HL-60/S4 treated with retinoic acid at 250 ng/mL for 4 days and 3 days (cell line): ENCODE measurements around the gene WRAP73.

Experiments
- in situ Hi-C: fragments of 300-500 bp; cut with MboI; formaldehyde crosslinking; loops from 2 replicates; pipeline ENCODE4 v1.7.0; 2022; ENCODE audit warnings: low sequenced_read_pairs

The WRAP73 gene

DNA sequence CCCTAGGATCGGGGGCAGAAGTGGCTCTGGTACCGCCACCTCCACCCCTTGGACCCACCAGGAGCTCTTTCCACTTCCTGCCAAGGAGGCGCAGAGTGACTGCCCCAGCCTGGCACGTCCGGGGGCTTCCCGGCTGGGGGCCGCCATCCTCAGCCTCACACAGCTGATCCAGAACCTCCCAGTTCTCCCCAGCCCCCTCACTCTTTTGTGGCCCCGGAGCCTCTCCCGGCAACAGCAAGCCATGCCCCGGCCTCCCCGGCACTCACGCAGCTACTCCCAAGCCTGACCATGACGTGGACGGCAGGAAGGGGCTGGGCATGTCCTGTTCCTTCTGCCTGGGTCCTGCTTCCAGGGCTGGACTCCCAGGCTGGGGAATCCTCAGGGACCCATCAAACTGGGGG is 19.5 kb upstream of the WRAP73 start:
- in situ Hi-C loops = no loop called here

DNA sequence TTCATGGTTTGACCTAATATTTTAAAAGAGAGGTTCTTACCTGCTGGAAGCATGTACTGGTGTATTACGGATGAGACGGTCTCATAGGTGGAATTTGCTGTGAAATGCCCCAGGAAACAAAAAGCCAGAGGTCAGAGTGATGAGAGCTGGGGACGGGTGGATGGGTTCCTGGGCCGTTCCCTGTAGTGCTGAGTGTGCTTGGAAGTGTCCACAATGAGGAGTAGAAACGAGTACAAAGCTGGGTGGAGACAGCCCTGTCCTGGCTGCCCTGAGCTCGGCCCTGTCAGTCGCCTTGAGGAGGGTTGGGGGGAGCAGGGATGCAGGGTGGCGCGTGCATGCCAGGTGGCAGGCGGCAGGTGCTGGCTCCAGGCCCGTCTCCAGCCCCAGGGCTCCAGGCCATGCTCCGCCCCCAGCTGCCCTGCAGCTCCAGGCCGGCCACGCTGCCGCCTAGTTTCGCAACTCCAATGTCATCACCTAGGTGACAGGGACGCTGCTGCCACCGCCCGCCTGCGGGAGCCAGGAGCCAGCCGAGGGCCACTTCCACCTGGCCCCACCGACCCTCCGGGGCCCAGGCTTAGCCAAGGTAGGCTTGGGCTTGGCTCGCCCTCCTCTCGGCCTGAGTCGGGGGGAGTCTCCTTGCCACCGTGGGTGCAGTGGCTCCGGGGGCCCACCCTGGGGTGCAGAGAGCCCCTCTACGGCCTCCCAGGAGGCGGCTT is 18.8 kb upstream of the WRAP73 start:
- in situ Hi-C loops = no loop called here

DNA sequence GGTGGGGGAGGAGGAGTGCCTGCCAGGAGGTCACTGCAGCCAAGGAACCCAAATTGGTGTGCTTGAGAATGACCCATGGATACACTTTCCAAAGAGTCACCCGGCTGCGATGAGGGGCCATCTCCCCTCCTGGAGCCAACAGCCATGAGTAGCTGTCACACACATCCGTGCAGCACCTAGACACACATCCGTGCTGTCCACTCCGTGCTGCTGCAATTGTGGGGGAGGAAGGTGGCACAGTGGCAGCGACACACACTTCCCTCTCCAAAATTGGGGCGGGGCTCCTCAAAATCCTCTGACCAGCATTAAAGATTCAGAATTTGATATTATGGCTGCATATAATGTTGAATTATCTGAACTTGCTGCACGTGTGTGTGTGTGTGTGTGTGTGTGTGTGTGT is 18.2 kb upstream of the WRAP73 start:
- in situ Hi-C loops = no loop called here

DNA sequence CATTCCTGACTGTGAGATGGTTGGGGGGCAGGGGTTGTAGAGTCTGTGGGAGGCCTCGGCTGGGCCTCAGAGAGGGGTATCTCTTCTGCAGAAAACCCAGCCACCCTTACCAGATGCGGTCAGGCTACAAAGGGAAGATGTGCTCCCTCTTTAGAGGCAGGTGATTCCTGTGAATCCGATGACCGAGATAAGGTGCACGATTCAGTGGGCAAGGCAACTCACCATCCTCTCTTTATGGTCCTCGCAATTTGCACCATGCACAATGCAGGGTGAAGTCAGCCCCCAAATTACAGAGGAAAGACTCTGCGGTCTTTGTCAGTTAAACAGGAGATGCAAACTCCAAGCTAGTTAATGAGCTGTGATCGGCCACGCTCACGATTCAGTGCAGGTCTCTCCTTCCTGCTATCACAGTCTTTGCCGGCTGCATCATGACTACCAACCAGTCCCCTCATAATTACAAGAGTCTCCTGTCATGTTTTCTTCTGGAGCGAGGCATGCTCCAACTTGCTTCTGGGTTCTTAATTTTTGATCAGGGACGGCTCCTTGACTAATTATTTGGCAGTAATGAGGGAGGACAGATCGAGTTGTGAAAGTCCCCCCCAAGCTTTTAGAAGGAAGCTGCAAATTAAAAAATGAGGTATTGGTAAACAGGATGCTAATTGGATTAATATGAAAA is 14.9 kb upstream of the WRAP73 start:
- in situ Hi-C loops = no loop called here

DNA sequence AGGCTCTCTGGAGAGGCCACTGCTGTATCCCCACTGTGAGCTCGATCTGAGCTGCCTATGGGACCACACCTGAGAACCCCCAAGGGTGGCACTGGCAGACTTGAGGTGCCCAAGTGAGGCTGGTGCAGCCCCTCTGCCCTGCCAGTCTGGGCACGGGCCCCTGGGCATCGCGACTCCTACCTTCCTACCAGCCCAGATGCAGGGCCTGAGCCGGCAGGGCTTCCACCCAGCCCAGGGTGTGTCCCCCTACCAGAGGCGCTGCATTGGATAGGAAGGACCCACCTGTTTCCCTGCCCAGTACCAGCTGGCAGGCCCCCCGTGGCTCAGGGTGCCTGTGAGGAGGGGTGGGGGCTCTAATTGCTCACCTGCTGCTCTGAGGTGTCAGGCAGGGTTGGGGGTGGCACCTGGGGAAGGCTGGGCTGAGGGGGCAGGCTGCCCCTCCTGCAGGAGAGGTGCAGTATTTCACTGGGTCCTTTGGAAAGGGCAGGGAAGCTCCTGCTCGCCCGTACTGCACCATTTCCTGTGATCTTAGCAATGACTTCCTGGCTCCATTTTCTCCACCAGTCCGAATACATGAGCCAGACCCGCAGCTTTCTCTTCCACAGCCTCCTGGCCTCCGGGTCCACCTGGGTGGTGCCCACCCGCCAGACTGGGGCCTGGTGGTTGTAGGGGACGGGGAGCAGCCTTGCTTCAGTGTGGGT is 14.2 kb upstream of the WRAP73 start:
- in situ Hi-C loops = no loop called here

DNA sequence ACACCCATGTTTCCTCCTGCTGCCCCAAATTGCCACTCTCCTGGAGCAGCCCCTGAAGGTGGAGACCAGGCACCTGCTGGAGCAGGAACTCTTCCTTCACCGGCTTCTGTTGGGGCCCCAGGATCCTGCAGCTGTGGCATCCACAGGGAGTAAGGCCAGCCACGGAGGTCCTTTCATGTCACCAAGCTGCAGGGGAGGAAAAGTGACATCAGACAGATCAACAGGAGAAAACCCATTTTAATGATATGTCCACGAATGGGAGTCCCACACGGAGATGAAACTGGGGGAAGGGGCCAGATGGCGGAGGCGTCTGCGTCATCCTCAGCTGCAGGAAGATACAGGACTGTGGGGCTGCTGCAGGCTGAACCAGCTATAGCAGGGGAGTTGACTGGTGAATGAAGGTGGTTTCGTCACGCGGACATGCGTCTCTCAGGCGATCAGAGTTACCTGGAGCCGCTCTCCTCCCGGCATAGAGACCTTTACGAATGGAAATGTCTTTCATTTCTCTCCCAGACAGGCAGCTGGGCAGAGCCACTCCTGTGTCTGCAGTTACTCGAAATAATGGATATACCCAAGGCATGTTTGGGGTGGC is 12.3 kb upstream of the WRAP73 start:
- in situ Hi-C loops = no loop called here

DNA sequence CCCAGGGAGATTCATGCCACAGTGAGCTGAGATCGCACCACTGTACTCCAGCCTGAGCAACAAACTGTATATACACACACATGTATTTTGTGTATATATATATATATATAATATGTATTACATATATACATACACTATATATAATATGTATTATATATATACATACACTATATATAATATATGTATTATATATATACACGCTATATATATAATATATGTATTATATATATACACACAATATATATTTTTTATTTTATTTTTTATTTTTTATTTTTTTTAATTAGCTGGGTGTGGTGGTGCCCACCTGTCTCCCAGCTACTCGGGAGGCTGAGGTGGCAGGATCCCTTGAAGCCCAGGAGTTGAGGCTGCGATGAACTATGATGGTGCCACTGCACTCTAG is 11.7 kb upstream of the WRAP73 start:
- in situ Hi-C loops = no loop called here

DNA sequence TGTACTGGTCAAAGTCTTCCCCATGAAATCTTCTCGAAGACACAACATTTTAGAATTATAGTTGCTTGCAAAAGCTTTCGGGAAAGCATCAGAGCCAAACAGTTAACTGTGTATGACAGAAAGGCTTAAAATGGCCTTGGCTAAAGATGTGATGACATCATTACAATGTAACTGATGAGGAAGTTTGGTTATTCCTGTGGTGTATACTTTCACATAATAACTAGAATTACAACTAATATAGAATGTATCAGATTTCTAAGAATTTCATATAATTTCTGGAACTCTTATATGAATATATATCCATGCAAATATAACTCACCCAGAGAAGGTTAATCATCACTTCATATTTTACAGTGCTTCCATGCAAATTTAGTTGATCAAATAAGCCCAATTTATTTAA is 10.8 kb upstream of the WRAP73 start:
- in situ Hi-C loops = no loop called here

DNA sequence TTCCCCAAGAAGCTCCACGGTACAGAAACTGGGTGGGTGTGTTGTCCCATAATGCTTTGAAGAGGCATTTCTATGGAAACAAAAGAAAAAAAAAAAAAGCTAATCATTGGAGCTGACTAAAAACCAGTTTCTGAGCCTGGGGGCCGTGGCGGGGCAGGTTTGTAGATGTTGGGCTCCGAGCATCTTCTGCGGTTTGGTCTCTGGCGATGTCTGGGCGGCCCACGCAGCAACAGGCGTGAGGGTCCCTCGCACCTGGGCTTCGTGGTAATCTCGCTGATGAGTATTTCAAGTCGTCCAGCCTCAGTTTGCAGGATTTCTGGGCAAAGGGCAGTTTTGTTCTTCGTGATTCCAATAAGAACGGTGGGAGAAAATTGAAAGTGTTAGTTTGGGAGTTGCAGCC is 9.2 kb upstream of the WRAP73 start:
- in situ Hi-C loops = no loop called here

DNA sequence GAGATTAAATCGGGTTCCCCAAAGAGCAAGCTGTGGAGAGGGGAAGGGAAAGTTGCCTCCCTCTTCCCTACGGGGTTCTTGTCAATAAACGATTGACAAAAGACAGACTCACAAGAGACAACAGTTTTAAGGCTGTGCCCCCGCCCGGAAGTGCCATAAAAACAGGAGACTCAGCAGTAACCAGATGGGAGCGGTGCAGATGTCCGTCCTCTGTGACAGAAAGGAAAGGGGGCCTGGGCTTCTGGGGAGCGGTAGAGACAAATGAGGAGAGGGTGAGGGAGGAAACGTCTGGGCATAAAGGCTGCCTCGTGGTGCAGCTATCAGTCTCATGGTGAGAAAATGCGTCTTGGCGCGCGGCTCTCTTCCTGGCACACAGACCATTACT is 8.3 kb upstream of the WRAP73 start:
- in situ Hi-C loops = no loop called here

DNA sequence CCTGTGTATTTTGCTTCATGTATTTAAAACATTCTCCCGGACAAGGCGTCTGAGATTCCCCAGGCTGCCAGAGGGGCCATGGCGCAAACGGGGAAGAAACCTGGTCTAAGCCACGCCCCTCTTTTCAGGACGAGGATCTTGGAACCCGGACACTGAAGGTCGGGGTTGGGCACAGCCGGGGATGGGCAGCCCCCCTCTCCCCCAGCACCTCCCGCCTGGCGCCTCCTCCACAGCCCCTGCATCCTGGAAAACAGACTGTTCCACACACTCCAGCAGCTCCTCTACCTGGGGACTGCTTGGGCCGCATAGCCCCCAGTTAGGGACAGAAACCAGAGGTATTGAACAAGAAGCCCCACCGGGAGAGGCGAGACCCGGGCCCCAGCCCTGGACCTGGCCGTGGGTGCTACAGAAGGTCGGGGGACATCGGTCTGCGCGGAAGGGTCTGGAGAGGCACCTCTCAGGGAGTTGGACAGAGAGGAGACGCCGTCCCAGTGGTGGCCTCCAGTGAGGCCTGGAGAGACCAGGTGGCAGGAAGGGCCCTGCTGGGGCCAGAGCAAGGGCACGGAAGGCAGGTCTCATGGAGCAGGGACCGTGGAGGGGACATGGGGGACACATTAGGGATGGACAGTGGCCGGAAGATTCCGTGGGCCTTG is 7.8 kb upstream of the WRAP73 start:
- in situ Hi-C loops = no loop called here

DNA sequence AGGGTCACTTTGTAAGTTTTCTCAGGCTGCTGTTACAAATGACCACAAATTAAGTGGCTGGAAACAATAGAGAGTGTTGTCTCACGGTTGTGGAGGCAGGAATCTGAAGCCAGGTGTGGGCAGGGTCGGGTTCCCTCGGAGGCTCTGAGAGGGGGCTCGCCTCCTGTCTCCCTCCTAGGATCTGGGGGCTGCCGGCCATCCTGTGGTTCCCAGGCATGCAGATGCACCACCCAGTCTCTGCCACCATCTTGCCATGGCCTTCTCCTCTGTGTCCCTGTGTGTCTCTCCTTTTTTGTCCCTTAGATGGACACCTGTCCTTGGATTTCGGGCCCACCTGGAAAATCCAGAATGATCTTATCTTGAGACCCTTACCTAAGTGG is 7.2 kb upstream of the WRAP73 start:
- in situ Hi-C loops = no loop called here

DNA sequence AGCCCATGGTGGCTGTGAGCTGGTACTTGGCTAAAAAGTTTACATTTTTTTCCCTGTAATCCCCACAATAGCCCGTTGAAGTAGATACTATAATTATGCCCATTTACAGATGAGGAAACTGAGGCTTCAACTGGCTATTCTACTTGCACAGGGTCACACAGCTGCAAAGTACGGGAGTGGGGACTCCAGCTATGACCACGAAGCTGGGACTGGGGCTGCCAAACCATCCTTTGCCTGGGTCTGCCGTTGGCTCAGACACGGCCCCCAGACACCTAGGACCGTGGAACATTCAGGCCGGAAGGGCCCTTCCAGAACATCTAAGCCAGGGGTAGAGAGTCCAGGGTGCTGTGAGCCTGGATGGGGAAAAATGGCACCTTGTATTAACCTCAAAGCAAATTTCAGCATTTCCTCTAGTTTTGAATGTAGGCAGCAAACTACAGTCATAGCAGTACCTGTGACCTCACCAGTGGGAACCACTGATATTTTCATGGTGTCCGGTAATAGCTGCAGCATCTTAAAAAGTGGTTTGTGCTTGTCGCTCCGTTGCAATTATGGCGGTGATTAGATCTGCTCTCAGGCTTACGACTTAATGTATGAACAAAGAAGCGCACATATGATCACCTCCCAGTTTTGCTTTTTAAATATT is 6.7 kb upstream of the WRAP73 start:
- in situ Hi-C loops = no loop called here

DNA sequence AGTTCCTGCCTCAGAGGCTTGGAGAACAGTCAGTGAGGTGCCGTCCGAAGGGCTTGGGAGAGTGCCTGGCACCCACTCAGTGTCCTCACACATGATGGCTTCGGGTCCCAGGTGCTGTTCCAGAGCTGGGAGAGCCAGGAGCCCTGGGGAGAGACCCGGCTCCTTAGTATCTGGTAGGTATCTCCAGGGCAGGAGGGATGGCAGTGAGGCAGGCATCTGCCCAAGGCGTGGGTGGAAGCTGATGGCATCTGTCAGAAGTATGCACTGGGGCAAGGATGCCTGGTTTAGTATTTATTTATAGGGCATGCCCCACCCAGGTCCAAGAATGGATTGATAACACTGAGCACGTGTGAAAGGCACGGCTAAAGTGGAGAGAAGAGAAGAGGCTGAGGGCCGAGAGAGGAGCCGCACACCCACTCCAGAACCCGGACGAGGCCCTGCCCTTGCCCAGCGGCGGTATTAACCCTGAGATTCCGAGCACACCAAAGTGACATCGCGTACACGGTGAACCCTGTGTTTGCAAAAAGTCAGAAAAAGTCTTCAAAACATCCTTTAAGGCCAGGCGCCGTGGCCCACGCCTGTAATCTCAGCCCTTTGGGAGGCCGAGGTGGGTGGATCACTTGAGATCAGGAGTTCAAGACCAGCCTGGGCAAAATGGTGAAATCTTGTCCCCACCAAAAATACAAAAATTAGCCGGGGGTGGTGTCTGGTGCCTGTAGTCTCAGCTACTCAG is 4.8 kb upstream of the WRAP73 start:
- in situ Hi-C loops = no loop called here

DNA sequence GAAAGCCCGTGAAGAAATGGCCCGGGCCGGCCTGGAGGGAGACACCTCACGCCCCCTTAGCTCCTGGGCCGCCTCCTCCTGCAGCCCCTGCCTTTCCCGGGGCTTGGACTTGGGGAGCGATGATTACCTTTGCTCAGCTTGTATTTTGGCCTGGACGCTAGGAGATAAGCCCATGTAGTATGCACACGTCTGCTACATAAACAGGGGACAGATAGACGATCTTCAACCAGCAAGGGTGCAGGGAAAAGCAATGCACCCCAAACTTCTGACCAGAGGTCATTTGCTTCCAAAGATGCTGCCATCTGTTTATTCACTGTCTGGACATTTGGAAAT is 3.3 kb upstream of the WRAP73 start:
- in situ Hi-C loops = no loop called here

DNA sequence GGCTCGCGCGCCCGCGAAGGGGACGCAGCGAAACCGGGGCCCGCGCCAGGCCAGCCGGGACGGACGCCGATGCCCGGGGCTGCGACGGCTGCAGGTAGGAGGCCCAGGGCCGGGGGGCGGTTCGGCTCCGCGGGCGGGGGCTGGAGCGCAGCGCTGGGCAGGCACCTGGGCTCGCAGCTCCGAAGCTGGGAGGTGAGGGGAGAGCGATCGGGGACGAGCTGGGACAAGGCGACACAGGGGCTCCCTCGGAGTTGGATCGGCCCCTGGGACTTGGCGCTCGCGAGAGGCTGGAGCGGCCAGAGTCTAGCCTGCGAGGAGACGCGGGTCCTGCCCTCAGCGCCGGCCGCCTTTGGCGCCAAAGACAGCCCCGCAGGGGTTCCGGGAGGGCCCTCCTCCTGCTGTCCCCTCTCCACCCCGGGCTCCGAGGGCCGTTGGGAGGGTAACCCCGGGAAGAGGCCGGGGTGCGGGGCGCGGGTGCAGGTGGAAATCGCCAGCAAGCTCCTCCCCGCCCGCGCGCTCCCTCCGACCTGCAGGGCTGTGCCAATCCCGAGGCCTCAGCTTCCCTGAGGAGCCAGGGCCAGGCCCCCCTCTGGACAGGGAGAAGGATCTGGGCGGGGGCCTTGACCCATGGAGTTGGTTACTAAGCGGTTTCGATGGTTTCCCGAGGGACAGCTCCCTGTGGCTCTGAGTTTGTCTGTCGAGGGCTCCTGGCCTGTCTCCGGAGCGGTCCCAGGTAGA is 2.8 kb upstream of the WRAP73 start:
- in situ Hi-C loops = no loop called here

DNA sequence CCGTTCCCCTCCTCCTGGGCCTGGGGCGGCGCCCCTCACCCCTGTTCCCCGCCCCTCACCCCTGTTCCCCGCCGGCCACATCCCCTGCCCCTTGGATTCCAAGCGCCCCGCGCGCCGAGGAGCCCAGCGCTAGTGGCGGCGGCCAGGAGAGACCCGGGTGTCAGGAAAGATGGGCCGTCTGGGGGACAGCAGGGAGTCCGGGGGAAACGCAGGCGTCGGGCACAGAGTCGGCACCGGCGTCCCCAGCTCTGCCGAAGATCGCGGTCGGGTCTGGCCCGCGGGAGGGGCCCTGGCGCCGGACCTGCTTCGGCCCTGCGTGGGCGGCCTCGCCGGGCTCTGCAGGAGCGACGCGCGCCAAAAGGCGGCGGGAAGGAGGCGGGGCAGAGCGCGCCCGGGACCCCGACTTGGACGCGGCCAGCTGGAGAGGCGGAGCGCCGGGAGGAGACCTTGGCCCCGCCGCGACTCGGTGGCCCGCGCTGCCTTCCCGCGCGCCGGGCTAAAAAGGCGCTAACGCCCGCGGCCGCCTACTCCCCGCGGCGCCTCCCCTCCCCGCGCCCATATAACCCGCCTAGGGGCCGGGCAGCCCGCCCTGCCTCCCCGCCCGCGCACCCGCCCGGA is 2.1 kb upstream of the WRAP73 start, which contains the start of gene TP73:
Gene TP73 (plus strand): TSS at position 587 of the 618 bp plus-strand sequence. CDS start 29,850 bp downstream, outside the sequence.
- in situ Hi-C loops = no loop called here

DNA sequence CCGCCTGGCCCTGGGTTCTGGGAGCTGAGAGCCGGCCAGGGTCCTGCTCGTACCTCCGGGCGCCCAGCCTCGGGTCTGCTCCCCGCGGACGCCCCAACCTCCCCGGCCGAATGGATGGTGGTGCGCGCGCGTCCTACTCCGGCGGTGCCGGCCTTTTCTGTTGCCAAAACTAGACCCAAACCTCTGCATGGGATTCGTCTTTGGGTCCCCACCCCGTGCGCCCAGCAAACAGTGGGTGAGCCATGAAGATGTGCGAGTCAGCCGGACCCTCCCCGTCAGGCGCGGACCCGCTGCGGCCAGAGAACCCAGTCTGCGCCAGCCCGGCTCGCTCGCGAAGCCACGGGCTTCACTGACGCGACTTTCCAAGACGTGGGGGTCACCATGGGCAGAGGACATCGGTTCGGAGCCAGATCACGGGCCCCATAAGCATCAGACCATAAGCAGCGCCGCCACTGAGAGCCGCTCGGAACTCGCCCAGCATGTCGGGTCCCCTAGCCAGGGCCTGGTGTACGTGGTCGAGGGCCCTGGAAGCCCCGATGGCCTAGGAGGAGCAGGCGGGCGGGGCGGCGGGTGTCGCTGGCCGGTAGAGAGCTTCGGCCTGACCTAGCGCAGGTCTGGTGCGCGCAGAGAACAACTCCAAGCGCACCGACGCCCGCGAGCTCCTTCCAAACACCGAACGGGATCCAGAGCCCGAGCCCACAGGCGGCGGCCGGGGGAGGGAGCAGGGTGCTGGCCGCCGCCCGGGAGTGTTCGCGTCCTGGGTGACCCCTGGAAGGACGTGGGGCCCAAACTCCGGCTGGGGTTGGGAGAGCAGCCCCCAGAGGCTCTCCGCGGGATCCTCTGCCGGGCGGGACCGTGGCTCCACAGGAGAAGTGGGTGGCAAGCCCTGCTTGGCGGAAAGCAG is 1.4 kb upstream of the WRAP73 start:
- in situ Hi-C loops = no loop called here
